CD4-positive, alpha-beta T cell treated with Interleukin-4 for 4 hours (primary cell): Measurements from ENCODE around the gene ACTR3.
A peak's percentile ranks its signal among the peaks of the same experiment; 100 is the strongest.

Experiments
- DNase-seq: peaks from one replicate; pipeline ENCODE4 v3.0.0-alpha.2; 2020

ACTR3 gene

GRCh38 chr2:113876503-113877387 is 13.1 kb upstream of the ACTR3 start:
- peak; percentile 85 for DNase-seq

- no peak for DNase-seq
Observed at GRCh38 chr2:113877711-113878598, 11.9 kb upstream of the ACTR3 start.

- DNase-seq, result no peak
Observed at GRCh38 chr2:113878743-113879142, 11.1 kb upstream of the ACTR3 start.

- no peak for DNase-seq
Observed at GRCh38 chr2:113879457-113879856, 10.4 kb upstream of the ACTR3 start.

- DNase-seq, result peak; percentile 48
Observed at GRCh38 chr2:113886479-113887008, 3.3 kb upstream of the ACTR3 start.

GRCh38 chr2:113887009-113887792 is 2.7 kb upstream of the ACTR3 start:
- DNase-seq, result no peak

GRCh38 chr2:113888641-113889470 is 1.0 kb upstream of the ACTR3 start:
- no peak for DNase-seq

- peak; percentile 84 for DNase-seq
Observed at GRCh38 chr2:113890253-113891235, 655 bp downstream of the ACTR3 start.

GRCh38 chr2:113891265-113891959 is 1.5 kb downstream of the ACTR3 start:
- no peak for DNase-seq

GRCh38 chr2:113892004-113892710 is 2.3 kb downstream of the ACTR3 start:
- DNase-seq, result no peak

- DNase-seq, result peak; percentile 52
Observed at GRCh38 chr2:113894156-113894743, 4.4 kb downstream of the ACTR3 start.

- no peak for DNase-seq
Observed at GRCh38 chr2:113895301-113895700, 5.4 kb downstream of the ACTR3 start.

- DNase-seq, result no peak
Observed at GRCh38 chr2:113895819-113896563, 6.1 kb downstream of the ACTR3 start.

GRCh38 chr2:113896791-113897190 is 6.9 kb downstream of the ACTR3 start:
- DNase-seq, result no peak

GRCh38 chr2:113898081-113898480 is 8.2 kb downstream of the ACTR3 start:
- DNase-seq, result no peak

- DNase-seq, result no peak
Observed at GRCh38 chr2:113899166-113899565, 9.3 kb downstream of the ACTR3 start.

GRCh38 chr2:113901943-113902342 is 12.1 kb downstream of the ACTR3 start:
- DNase-seq, result no peak

- DNase-seq, result no peak
Observed at GRCh38 chr2:113905886-113906285, 16.0 kb downstream of the ACTR3 start.
